Mesodermal cell (in vitro differentiated cells): ENCODE results near the gene B4GALT2.

ENCODE experiments used
- H3K27ac ChIP-seq: 2 replicates; pipeline ENCODE4 v1.7.0; 2013; ENCODE audit warnings: mild to moderate bottlenecking, low read depth, low read length, moderate library complexity; ENCODE audit not compliant: severe bottlenecking
- H3K36me3 ChIP-seq: 2 replicates; pipeline ENCODE4 v1.7.1; 2013; ENCODE audit warnings: mild to moderate bottlenecking, low read length, moderate library complexity; ENCODE audit not compliant: control insufficient read depth, insufficient read depth
- H3K4me1 ChIP-seq: one replicate; pipeline ENCODE4 v1.7.1; 2013; ENCODE audit warnings: mild to moderate bottlenecking, low read length; ENCODE audit not compliant: insufficient read depth, control insufficient read depth, poor library complexity, severe bottlenecking
- H3K4me3 ChIP-seq: 2 replicates; pipeline ENCODE4 v1.7.0; 2013; ENCODE audit warnings: low read length, control low read depth, mild to moderate bottlenecking; ENCODE audit not compliant: insufficient read depth, poor library complexity, severe bottlenecking; ENCODE audit errors: extremely low read depth
- H3K9me3 ChIP-seq: 2 replicates; pipeline ENCODE4 v1.7.1; 2013; ENCODE audit warnings: mild to moderate bottlenecking, low read length, moderate library complexity; ENCODE audit not compliant: control insufficient read depth
- WGBS, 2 experiments: methylation state at CpG; one replicate each; pipeline ENCODE4 v1.1.5; 2013; ENCODE audit warnings: missing lambda C conversion rate in 2 of 2; ENCODE audit not compliant: insufficient coverage in 2 of 2; 5-methylcytosine and 5-hydroxymethylcytosine counted together

Gene B4GALT2

GRCh38 chr1:44021581-44022321, 42.7 kb downstream of the B4GALT2 start:
- Histone ChIP-seq H3K36me3 (peaks cover 22% of the 10 kb centered on the region), H3K4me3 (no peak overlapping the region), H3K4me1 (no peaks in the 10 kb centered on the region), H3K27ac (no peak overlapping the region), H3K9me3 (no peaks in the 10 kb centered on the region)
- WGBS, 2 experiments = 92 to 94% methylated on average over 8 to 10 of the region's 10 CpGs

- Histone ChIP-seq H3K4me3 (no peak overlapping the region), H3K36me3 (peaks cover 26% of the 10 kb centered on the region), H3K9me3 (no peaks in the 10 kb centered on the region), H3K4me1 (peaks cover 5% of the 10 kb centered on the region), H3K27ac (no peak overlapping the region)
- 96% methylated on average over 11 to 13 of the region's 14 CpGs for WGBS, 2 experiments
These were observed 45.3 kb downstream of the B4GALT2 start for GRCh38 chr1:44024031-44024902.

- 88 to 96% methylated on average over 13 of the region's 13 CpGs for WGBS, 2 experiments
These were observed 46.0 kb downstream of the B4GALT2 start for GRCh38 chr1:44024903-44025525.

GRCh38 chr1:44025816-44026215, 46.8 kb downstream of the B4GALT2 start:
- Histone ChIP-seq H3K27ac (no peak overlapping the region), H3K4me3 (no peak overlapping the region), H3K36me3 (peaks cover 26% of the 10 kb centered on the region), H3K9me3 (no peaks in the 10 kb centered on the region), H3K4me1 (peaks cover 5% of the 10 kb centered on the region)
- WGBS, 2 experiments = 100% methylated on average over 1 of the region's 3 CpGs

More at GRCh38 chr1:44024903-44025525, 46.0 kb downstream of the B4GALT2 start:
- peaks cover 5% of the 10 kb centered on the region for H3K4me1 ChIP-seq
- H3K27ac ChIP-seq = no peak overlapping the region
- H3K36me3 ChIP-seq = peaks cover 26% of the 10 kb centered on the region
- H3K9me3 ChIP-seq = no peaks in the 10 kb centered on the region
- no peak overlapping the region for H3K4me3 ChIP-seq

GRCh38 chr1:44027320-44027719, 48.3 kb downstream of the B4GALT2 start:
- no peaks in the 10 kb centered on the region for H3K9me3 ChIP-seq
- H3K36me3 ChIP-seq = peaks cover 15% of the 10 kb centered on the region
- no peak overlapping the region for H3K27ac ChIP-seq
- H3K4me1 ChIP-seq = peaks cover 10% of the 10 kb centered on the region
- WGBS, 2 experiments = 93 to 100% methylated on average over 2 to 3 of the region's 3 CpGs
- H3K4me3 ChIP-seq = no peak overlapping the region

- Histone ChIP-seq H3K27ac (peak overlapping the region; percentile 91), H3K36me3 (peaks cover 6% of the 10 kb centered on the region), H3K4me1 (peaks cover 10% of the 10 kb centered on the region), H3K9me3 (no peaks in the 10 kb centered on the region), H3K4me3 (peak overlapping the region; percentile 87)
- 37 to 43% methylated on average over 15 to 17 of the region's 17 CpGs for WGBS, 2 experiments
These were observed 50.4 kb downstream of the B4GALT2 start for GRCh38 chr1:44029260-44029910.

- Histone ChIP-seq H3K4me1 (peaks cover 10% of the 10 kb centered on the region), H3K27ac (peak overlapping the region; percentile 91), H3K36me3 (peaks cover 5% of the 10 kb centered on the region), H3K4me3 (peak overlapping the region; percentile 87), H3K9me3 (no peaks in the 10 kb centered on the region)
- 0% methylated on average over 31 to 65 of the region's 75 CpGs for whole genome bisulfite sequencing, 2 experiments
These were observed 51.0 kb downstream of the B4GALT2 start for GRCh38 chr1:44029911-44030604.

GRCh38 chr1:44030605-44031251, 51.7 kb downstream of the B4GALT2 start:
- peak overlapping the region; percentile 87 for H3K4me3 ChIP-seq
- H3K27ac ChIP-seq = peak overlapping the region; percentile 91
- H3K4me1 ChIP-seq = peaks cover 14% of the 10 kb centered on the region
- H3K9me3 ChIP-seq = no peaks in the 10 kb centered on the region
- H3K36me3 ChIP-seq = peaks cover 5% of the 10 kb centered on the region
- WGBS, 2 experiments = 0% methylated on average over 27 to 32 of the region's 66 CpGs

- WGBS, 2 experiments = 2 to 5% methylated on average over 22 to 24 of the region's 40 CpGs
- Histone ChIP-seq H3K4me1 (peaks cover 21% of the 10 kb centered on the region), H3K36me3 (peaks cover 5% of the 10 kb centered on the region), H3K4me3 (peak within 1 kb of the TSS; percentile 87), H3K9me3 (no peaks in the 10 kb centered on the region), H3K27ac (peak within 1 kb of the TSS; percentile 91)
These were observed 52.5 kb downstream of the B4GALT2 start, which contains the start of gene SLC6A9 for GRCh38 chr1:44031252-44032169. TSS of gene SLC6A9 (minus strand) at chr1:44031462. CDS start at chr1:44024277, 7,185 bp downstream.
